T-helper 2 cell treated with Interferon-gamma antibody and Interleukin-4, amounts not matched to agents 5 μg/mL and 100 μg/mL, for 36 hours (primary cell): ENCODE measurements around the gene RHBDF2.

Source experiments
- DNase-seq: peaks from one replicate; pipeline ENCODE4 v3.0.0; 2021; ENCODE audit warnings: low spot score
- H3K27ac Mint-ChIP-seq: one replicate; pipeline ENCODE4 v1.8.0; 2021; ENCODE audit warnings: mild to moderate bottlenecking, mixed read lengths
- H3K27me3 Mint-ChIP-seq: one replicate; pipeline ENCODE4 v1.8.0; 2021; ENCODE audit warnings: low read depth, mixed read lengths
- H3K36me3 Mint-ChIP-seq: one replicate; pipeline ENCODE4 v1.8.0; 2021; ENCODE audit warnings: low read depth, mixed read lengths
- H3K4me1 Mint-ChIP-seq: one replicate; pipeline ENCODE4 v1.8.0; 2021; ENCODE audit warnings: low read depth, mixed read lengths
- H3K4me3 Mint-ChIP-seq: one replicate; pipeline ENCODE4 v1.8.0; 2022; ENCODE audit warnings: mild to moderate bottlenecking, moderate library complexity, mixed read lengths
- H3K9me3 Mint-ChIP-seq: one replicate; pipeline ENCODE4 v1.8.0; 2021; ENCODE audit warnings: mixed read lengths

RHBDF2 gene

GRCh38 chr17:76447931-76448652 lies 53.1 kb downstream of the RHBDF2 start:
- peaks cover 6% of the 10 kb centered on the region for H3K36me3 Mint-ChIP-seq
- H3K27me3 Mint-ChIP-seq: no peaks in the 10 kb centered on the region
- no peaks in the 10 kb centered on the region for H3K9me3 Mint-ChIP-seq
- peak overlapping the region; percentile 6 for H3K27ac Mint-ChIP-seq
- H3K4me3 Mint-ChIP-seq: no peak overlapping the region
- H3K4me1 Mint-ChIP-seq: peaks cover 67% of the 10 kb centered on the region
- no peak for DNase-seq

DNA sequence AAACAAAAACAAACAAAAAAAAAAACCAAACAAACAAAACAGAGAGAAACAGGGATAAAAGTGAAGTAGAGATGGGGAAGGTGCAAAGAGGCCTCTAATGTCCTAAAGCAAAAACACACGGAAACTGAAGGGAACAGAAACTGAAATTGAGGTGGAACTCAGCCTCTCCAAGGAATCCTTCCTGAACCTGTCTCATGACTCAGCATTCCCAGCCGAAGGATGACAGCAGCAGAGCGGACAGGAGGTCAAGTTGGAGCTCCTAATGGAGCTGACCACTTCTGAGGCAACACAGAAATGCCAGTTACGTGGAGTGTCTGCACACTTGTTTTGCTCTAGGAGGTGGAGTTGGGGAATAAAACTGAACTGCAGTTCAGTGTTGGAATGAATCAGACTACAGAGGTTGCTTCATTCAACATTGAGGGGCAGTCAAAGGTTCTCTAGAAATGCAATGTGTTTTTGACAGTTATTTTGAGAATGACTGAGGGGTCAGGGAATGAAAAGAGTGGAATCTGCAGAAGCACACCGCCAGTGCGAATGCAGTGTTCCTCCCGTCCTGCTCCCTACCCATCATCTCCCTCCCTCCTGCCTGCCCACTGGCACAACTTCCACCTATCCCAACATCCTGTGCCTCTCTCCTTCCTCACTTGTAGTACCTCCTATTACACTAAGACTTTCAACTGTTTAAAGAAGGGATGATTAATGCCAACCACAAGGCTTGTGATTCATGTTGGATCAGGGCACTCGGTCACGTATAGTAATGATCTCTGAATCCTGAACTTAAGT lies 54.6 kb downstream of the RHBDF2 start:
- DNase-seq: no peak
- Mint-ChIP-seq H3K27me3 (no peaks in the 10 kb centered on the region), H3K36me3 (peaks cover 9% of the 10 kb centered on the region), H3K4me1 (peaks cover 76% of the 10 kb centered on the region), H3K27ac (no peak overlapping the region), H3K9me3 (no peaks in the 10 kb centered on the region), H3K4me3 (no peak overlapping the region)

DNA sequence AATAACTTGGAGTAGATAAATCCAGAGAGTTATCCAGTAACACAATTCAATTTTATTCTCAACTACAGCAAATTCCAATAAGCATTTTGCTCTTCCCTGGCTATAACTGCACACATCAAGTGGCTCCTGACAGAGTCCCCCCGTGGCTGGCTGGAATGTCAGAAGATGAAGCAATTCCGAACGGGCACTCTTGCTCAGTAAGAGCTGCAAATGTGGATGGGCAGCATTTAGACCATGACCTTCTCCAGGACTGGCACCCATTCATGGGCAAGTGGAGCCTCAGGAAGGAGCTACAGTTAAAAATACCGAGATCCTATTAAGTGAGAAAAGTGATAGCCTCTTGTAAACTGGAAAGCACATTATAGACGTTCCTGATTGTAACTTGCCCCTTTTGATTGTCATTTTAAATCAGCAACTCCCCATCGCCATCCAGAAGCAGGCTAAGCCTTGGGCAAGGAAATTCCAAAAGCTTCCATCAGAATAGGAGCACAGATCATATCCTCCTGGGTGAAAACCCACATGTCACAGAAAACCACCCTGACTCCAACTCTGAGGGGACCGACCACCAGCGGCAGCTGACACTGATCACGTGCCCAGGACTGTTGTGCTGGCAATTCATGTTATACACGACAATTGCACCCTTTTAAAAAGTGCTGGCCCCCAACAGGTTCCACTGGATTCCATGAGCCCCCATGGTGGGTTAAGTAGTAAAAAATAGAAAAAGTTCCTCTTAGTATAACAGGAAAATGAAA lies 55.4 kb downstream of the RHBDF2 start:
- no peak overlapping the region for H3K4me3 Mint-ChIP-seq
- peaks cover 6% of the 10 kb centered on the region for H3K36me3 Mint-ChIP-seq
- peaks cover 69% of the 10 kb centered on the region for H3K4me1 Mint-ChIP-seq
- DNase-seq: no peak
- H3K9me3 Mint-ChIP-seq: no peaks in the 10 kb centered on the region
- H3K27me3 Mint-ChIP-seq: no peaks in the 10 kb centered on the region
- no peak overlapping the region for H3K27ac Mint-ChIP-seq

DNA sequence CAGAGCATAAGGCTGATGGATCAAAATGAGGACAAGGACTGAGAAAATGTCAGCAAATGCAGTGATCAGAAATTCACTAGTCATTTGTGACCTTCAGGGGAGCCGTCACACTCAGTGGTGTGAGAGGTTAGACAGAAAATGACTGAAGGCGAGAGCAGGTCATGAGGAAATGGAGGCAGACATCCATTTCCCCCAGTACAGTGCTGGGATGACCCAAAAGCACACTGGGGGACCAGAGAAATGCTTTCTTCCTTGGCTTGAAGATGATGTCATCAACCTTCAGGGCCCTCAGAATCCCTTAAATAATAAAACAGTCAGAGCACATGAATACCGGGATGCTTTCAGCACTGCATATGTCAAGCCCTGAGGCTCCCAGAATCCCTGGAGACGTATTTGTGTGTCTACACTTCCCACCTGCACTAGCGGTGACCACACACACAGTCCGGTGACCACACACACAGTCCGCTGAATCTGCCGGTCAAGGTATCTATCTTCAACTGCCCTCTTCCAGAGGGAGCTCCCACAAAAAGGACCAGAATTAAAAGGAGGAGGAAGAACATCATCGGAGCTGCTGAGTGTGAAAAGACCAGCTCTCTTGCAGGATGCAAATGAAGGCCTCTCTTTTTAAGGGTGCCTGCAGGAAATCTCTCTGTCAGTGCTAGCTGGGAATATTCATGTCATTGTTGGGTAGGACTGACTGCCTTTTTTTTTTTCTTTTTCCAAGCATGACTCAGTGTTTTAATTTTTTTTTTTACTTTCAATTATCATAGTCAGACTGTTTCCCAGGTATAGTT lies 56.5 kb downstream of the RHBDF2 start:
- Mint-ChIP-seq H3K4me1 (peaks cover 62% of the 10 kb centered on the region), H3K36me3 (peaks cover 6% of the 10 kb centered on the region), H3K27me3 (no peaks in the 10 kb centered on the region), H3K4me3 (no peak overlapping the region), H3K27ac (peak overlapping the region; percentile 46), H3K9me3 (no peaks in the 10 kb centered on the region)
- no peak for DNase-seq

DNA sequence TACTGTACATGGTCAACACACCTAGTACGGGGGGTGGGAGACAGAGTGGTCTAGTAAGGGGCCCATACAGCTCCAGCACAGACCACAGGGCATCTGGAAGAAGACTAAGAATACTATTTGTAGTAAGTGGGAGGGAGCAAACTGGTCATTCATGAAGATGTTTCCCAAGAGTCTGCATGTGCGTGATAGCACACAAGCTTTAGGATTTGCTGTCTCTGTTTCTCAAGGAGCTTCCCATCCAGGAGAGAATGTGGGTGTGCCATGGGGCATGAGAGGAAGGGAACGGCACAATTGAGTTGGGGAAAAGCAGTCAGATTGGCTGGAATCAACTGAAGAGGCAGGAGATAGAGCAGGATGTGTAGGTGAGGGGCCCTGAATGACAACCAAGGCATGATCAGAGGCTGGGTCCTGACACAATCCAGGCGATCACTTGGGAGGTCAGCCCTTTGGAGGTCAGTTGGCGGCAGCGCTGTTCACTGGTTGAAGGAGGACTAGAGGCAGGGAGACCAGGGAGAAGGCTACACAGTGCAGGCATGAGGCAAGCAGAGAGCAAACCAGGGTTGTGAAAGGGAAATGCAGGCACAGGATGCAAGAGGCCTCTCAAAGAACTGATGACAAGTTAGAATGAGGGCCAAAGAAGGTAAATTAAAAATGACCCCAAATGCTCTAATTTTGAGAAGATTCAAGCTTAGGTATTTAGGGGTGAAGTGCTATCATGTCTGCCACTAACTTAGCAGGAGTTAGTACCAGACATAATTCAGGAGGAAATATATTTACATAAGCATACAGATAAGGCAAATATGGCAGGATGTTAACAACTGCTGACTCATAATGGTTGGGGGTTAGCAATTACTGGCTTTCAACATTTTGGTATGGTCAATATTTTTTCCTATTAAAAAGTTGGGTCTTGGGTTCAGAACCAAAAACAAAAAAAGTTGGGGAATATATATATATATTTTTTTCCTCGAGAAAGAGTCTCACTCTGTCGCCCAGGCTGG lies 58.6 kb downstream of the RHBDF2 start:
- H3K27ac Mint-ChIP-seq: peak overlapping the region; percentile 84

GRCh38 chr17:76441686-76442340 lies 59.4 kb downstream of the RHBDF2 start:
- DNase-seq: no peak
- Mint-ChIP-seq H3K4me3 (peak overlapping the region; percentile 61), H3K36me3 (peaks cover 6% of the 10 kb centered on the region), H3K9me3 (no peaks in the 10 kb centered on the region), H3K27me3 (no peaks in the 10 kb centered on the region), H3K27ac (peak overlapping the region; percentile 84), H3K4me1 (peaks cover 41% of the 10 kb centered on the region)

More for the DNA sequence above, 58.6 kb downstream of the RHBDF2 start:
- no peaks in the 10 kb centered on the region for H3K9me3 Mint-ChIP-seq
- no peaks in the 10 kb centered on the region for H3K27me3 Mint-ChIP-seq
- peaks cover 49% of the 10 kb centered on the region for H3K4me1 Mint-ChIP-seq
- H3K36me3 Mint-ChIP-seq: peaks cover 6% of the 10 kb centered on the region
- DNase-seq: no peak
- H3K4me3 Mint-ChIP-seq: peak overlapping the region; percentile 61

DNA sequence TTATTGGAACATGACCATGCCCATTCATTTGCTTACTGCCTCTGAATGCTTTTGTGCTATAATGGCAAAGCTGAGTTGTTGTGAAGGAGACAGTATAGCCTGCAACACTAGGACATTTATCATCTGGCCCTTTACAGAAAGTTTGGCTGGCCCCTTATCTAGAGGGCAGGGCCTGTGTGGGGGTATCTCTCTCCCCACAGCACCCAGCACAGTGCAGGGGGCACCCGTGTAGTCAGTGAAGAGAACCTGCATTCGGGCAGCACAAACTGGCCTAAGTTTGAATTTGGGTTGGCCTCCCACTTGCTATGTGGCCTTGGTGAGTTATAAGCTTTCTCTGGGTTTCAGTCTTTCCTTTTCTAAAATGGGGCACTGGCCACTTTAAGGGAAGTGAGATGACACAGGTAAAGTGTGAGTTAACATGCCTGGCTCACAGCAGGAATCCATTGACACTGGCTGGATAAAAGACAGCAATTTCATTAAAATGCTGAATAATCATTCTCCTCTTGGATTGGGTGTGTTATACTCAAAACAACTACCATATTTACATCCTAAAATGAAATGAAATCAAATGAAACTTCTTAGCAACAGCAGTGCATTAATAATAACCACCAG lies 60.4 kb downstream of the RHBDF2 start:
- no peak overlapping the region for H3K27ac Mint-ChIP-seq
- peaks cover 37% of the 10 kb centered on the region for H3K4me1 Mint-ChIP-seq

DNA sequence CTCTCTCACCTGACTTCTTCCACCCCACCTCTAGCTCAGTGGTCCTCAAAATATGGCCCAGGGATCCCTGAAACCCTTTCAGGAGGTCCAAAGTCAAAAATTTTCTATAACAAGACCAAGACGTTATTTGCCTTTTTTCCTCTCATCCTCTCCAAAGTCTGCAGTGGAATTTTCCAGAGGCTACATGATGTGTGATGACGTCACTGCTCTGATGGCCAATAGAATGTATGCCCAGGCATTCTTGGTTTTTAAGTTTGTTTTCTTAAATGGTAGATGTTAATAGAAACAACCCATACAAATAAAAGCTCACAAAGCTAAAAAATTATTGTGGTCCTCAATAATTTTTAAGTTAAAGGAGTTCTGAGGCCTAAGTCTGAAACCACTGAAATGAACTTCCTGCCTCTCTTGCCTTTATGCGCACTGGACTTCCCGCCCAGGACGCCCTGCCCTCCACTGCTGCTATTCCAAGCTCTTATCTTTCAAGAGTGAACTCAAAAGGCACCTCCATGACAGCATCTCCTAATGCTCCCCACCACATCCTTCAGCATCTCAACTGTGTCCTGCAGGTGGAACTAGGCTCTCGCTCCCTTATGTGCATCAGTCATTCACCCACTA lies 61.8 kb downstream of the RHBDF2 start:
- no peaks in the 10 kb centered on the region for H3K9me3 Mint-ChIP-seq
- peaks cover 25% of the 10 kb centered on the region for H3K4me1 Mint-ChIP-seq
- no peaks in the 10 kb centered on the region for H3K27me3 Mint-ChIP-seq
- no peak overlapping the region for H3K4me3 Mint-ChIP-seq
- DNase-seq: no peak
- H3K27ac Mint-ChIP-seq: no peak overlapping the region
- H3K36me3 Mint-ChIP-seq: peaks cover 6% of the 10 kb centered on the region

More for the DNA sequence above, 60.4 kb downstream of the RHBDF2 start:
- Mint-ChIP-seq H3K9me3 (no peaks in the 10 kb centered on the region), H3K4me3 (no peak overlapping the region), H3K27me3 (no peaks in the 10 kb centered on the region), H3K36me3 (peaks cover 6% of the 10 kb centered on the region)
- no peak for DNase-seq

DNA sequence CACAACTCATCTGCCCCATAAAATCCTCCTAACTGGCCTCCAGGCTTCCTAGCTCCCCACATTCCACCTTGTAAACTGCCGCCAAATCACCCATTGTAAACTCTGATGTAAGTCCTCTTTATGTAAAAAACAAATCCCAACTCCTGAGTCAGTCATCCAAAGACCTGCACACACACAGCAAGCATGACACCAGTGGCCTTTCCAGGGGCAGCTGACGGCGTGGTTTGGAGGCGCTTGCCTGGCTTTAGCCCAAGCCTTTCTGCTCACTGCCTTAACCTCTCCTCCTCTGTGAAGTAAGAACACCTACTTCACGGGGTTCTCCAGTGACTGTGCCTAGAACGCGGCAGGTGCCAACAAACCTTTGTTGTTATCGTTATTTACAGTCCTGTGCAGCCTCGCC lies 62.3 kb downstream of the RHBDF2 start:
- Mint-ChIP-seq H3K4me1 (peaks cover 23% of the 10 kb centered on the region), H3K36me3 (peaks cover 6% of the 10 kb centered on the region), H3K9me3 (no peaks in the 10 kb centered on the region), H3K4me3 (no peak overlapping the region), H3K27ac (no peak overlapping the region), H3K27me3 (no peaks in the 10 kb centered on the region)
- no peak for DNase-seq

GRCh38 chr17:76437467-76438402 lies 63.5 kb downstream of the RHBDF2 start:
- Mint-ChIP-seq H3K9me3 (no peaks in the 10 kb centered on the region), H3K4me3 (no peak overlapping the region), H3K36me3 (peaks cover 2% of the 10 kb centered on the region), H3K27ac (no peak overlapping the region), H3K4me1 (peaks cover 15% of the 10 kb centered on the region), H3K27me3 (no peaks in the 10 kb centered on the region)
- no peak for DNase-seq

- no peak overlapping the region for H3K27ac Mint-ChIP-seq
- H3K36me3 Mint-ChIP-seq: no peaks in the 10 kb centered on the region
- no peak for DNase-seq
- no peaks in the 10 kb centered on the region for H3K27me3 Mint-ChIP-seq
- no peak overlapping the region for H3K4me3 Mint-ChIP-seq
- H3K9me3 Mint-ChIP-seq: no peaks in the 10 kb centered on the region
- H3K4me1 Mint-ChIP-seq: peaks cover 6% of the 10 kb centered on the region
Measured at GRCh38 chr17:76435751-76436150, 65.5 kb downstream of the RHBDF2 start.
